GM19397 (cell line): Measurements from ENCODE around the gene CRB3.
"Not testable (repeated sequence)": the region's sequence is repeated elsewhere in the genome, so short reads cannot be mapped to it uniquely, and the experiment has no call there.

Experiments used
- ATAC-seq: cut with Tn5 transposase; IDR thresholded peaks from one replicate; pipeline ENCODE4 v1.9.1; 2021; ENCODE audit warnings: mild to moderate bottlenecking, moderate library complexity; ENCODE audit not compliant: unreplicated experiment

Gene CRB3

DNA sequence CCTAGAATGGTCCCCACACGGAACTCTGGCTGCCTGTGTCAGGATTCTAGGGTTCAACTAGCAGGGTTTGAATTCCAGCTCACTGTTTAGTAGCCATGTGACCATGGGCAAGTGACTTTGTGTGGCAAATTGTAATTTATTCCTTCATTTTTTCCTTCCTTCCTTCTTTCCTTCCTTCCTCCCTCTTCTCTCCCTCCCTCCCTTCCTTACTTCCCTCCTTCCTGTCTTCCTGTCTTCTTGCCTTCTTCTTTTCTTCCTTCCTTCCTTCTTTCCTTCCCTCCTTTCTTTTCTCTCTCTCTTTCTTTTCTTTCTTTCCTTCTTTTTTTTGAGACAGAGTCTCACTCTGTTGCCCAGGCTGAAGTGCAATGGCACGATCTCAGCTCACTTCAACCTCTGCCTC, 26.1 kb downstream of the CRB3 start:
- no peak for ATAC-seq

DNA sequence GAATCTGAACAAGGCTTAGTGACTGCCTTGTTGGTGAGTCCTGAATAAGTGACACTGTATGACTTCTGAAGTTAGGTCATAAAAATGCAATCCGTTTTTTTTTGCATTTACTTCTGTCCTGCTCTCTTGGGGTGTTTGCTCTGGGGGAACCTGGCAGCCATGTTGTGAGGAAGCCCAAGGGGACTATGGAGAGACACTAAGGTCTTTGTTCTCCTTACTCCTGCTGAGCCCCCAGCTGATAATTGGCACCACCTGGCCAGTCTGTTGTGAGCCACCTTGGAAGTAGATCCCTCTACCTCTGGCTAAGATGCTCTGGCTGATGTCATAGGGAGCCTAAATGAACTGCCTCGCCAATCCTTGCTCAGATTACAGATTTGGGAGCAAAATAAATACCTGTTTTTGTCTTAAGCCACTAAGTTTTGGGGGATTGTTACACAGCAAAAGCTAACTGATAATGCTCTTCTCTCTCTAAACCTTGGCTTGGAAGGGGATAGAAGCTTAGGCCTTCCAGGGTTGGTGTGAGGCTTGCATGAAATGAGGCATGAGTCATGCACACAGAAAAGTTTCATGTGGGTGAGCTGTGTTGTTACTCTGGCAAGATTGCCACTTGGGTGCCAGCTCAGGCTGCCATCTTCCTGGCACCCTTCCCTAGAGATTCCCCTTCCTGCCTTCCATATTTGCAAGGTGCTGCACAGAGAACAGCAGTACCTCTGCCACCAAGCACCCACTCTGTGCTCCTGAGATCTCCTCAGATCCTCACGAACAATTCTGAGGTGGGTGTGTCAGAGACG, 27.9 kb downstream of the CRB3 start:
- no peak for ATAC-seq

DNA sequence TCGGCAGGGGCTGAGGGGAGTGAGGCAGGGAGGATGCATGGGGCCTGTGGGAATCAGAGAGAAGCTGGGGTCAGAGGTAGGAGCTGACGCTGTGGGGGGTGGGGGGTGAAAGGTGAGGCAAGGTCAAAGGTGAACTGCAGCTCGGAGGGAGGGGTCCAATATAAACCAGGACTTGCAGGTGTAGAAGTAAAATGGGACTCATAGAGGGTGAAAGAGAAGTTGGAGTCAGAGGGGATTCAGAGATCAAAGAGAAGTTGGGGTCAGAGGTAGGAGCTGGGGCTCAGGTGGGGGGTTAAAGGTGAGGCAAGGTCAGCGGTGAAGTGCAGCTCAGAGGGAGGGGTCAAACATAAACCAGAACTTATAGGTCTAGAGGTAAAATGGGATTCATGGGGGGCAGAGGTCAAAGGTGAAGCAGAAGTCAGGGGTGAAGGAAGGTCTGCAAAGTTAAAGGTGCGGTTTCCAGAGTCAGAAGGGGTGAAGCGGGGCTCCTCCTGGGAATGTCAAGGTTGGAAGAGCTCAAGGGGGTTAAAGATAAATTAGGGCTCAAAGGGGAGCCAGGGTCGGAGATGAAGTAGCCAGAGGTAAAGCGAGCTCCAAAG, 30.5 kb downstream of the CRB3 start:
- no peak for ATAC-seq

DNA sequence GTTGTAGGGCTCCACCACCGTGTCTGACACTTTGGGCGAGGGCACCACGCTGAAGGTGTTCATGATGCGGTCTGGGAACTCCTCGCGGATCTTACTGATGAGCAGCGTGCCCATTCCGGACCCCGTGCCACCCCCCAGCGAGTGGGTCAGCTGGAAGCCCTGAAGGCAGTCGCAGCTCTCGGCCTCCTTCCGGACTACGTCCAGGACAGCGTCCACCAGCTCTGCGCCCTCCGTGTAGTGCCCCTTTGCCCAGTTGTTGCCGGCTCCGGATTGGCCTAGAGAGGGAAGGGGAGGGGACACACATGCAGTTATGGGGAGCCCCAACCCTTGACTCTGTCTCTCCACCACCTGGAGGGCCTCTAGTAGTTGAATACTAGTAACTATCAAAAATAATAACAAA, 31.9 kb downstream of the CRB3 start:
- no peak for ATAC-seq

DNA sequence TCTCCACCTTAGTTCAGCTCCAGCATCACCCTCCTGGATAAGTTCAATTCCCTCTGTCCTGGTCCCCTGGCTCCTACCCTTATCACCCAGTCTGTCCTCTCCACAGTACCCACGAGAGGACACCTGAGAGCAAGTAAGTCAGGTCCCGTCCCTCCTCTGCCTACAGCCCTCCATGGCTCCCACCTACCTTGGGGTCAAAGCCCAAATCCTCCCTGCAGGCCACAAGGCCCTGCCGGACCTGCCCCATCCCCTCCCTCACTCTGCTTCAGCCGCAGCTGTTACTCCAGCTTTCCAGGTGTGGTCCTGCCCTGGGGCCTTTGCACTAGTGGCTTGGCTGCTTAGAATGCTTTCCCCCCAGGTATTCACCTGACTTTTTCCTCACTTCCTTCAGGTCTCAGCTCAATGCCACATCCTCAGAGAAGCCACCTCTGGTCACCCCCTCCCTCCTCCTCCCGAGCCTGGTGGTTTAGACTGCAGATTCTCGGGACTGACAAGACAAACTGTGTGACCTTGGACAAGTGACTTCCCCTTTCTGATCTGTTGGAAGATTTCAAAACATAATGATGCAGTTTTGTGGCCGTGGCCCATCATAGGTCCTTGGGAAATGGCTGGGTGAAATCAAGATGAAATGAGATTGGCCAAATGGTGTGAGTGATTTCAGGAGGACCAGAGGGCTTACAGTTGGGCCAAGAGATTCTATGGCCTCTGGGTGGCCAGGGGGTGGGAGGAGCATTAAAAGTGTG, 34.4 kb downstream of the CRB3 start:
- no peak for ATAC-seq

DNA sequence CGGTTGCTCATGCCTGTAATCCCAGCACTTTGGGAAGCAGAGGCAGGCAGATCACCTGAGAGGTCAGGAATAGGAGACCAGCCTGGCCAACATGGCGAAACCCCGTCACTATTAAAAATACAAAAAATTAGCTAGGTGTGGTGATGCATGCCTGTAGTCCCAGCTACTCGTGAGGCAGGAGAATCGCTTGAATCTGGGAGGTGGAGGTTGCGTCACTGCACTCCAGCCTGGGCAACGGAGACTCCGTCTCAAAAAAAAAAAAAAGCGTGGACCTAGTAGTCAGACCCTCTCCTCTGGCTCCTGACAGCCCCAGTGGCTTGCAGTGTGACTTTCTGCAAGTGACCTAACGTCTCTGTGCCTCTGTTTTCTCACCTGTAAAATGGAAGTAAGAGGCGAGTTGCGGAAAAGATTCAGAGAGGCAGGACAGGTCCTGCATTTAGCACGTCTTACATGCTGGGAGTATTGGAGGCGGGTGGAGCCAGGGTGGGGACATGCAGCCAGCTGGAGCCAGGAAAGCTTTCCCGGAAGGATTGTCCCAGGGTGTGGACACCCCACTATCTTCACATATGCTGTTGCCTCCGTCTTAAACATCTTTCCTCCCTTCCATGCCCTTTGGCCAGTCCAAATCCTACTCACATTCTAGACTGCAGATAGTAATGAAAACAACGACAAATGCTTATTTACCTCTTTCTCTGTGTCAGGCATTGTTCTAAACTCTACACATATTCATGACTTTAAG, 35.1 kb downstream of the CRB3 start:
- ATAC-seq, result no peak

DNA sequence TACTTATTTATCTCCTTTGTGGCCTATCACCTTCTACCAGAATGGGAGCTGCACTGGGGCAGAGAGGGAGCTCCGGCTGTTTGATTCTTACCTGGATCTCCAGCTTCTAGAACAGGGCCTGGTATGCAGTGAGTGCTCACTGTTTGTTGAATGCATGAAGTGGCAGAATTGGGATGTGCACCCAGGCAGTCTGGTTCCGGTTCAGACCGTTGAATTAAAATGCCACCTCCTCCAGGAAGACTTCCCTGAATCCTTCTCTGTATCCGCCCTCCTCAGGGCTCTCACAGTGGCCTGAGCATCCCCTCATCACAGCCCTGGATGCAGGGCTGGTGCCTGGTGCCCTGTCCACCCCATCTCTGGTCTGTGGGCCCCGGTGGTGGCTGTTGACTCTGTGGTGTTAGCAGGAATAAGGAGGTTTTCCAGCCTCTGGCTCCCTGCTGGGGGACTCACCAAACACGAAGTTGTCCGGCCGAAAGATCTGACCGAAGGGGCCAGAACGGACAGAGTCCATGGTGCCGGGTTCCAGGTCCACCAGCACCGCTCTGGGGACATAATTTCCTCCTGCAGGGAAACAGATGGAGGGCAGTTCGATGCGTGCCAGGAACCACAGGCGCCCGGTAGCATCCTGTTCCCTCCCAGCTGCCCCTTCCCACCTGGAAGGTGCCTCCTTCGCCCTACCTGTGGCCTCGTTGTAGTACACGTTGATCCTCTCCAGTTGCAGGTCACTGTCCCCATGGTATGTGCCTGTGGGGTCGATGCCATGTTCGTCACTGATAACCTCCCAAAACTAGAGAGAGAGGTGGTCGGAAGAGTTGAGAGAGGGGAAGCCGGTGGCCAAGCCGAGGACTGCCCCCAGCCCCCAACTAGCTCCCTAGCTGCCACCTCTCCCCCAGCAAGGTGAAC, 37.0 kb downstream of the CRB3 start:
- no peak for ATAC-seq

DNA sequence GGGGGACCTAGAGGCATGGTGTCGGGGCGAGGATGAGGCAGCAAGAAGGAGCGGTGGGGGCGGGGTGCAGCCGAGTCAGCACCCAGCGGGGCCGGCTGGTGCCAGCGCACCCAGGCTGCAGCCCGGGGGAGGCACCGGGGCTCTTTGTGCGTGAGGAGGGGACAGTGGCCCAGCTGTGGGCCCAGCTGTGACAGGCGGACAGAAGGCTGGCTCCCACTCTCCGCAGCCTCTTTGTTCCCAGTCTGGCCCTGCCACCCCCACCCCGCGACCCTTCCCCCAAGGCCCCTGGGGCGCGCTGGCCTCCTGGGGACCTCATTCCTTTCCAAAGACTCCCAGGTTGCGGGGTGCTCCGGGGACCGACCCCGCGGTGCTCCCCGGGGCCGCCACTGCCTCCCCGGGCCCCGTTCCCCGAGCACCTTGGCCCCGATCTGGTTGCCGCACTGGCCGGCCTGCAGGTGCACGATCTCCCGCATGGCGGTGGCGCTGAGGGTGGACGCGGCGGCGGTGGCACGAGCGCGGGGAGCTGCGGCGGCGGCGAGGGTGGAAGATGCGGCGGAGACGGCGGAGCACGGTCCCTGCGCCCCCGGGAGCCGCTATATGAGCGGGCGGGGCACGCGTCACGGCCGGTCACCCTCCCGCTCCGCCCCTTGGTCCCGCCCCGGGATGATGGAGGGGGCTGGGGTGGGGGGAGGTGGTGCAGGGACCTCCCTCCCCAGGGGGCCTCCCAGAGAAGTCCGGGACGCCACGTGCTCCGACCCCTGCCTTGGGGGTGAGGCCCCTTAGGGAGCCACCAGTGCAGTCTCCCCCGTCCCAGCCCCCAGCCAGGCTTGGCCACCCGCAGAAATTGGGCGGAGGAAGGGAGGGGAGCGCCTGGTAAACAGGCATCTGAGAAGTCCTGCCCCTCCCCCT, 37.9 kb downstream of the CRB3 start, which contains the start of gene TUBB4A:
Gene TUBB4A, minus strand, starts transcription at position 570 of the 909 bp plus-strand sequence. Its CDS starts 97 bp downstream, at position 473.
- no peak for ATAC-seq

DNA sequence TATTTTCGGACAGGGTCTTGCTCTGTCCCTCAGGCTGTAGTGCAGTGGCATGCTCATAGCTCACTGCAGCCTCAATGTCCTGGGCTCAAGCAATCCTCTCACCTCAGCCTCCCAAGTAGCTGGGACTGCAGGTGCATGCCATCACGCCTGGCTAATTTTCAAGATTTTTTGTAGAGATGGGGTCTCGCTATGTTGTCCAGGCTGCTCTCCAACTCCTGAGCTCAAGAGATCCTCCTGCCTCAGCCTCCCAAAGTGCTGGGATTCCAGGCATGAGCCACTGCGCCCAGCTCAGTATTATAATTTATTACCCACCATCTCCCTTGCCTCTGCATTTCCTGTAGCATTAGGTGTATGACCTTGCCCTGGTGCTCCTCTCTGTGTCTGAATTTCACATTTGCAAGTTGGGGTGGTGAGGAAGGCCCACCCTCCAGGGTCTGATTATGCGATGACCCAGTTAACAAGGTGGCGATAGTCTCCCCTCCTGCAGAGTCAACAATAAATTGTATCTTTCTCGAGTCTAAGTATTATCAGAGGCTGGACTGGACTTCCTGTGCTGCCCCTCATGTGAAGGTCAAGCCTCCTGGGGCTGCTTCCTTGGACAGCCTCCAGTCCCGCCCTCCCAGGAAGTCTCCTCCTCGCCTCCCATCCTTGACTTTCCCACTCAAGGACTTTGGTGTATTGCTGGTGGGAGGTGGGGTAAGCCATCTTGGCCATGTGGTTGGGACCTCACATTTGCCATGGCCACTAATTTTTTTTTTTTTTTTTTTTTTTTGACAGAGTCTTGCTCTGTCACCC, 39.5 kb downstream of the CRB3 start:
- no peak for ATAC-seq

DNA sequence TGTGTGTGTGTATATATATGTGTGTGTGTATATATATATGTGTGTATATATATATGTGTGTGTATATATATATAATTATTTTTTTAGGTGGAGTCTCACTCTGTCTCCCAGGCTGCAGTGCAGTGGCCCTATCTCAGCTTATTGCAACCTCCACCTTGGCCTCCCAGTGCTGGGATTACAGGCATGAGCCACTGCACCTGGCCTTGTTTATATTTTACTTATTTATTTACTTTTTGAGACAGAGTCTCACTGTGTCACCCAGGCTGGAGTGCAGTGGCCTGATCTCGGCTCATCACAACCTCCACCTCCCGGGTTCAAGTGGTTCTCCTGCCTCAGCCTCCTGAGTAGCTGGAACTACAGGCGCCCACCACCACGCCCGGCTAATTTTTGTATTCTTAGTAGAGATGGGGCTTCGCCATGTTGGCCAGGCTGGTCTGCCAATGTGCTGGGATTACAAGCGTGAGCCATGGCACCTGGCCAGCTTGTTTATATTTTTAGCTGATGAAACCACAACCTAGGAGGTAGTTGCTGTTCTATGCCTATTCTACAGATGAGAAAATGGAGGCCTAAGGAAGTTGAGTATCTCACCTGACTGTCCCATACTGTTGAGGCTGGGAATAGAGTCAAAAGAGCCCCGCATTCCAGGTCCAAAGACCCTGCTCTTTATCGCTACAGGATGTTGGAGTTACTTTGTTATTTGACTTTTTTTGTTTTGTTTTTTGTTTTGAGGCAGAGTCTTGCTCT, 44.1 kb downstream of the CRB3 start:
- not testable (repeated sequence) for ATAC-seq

DNA sequence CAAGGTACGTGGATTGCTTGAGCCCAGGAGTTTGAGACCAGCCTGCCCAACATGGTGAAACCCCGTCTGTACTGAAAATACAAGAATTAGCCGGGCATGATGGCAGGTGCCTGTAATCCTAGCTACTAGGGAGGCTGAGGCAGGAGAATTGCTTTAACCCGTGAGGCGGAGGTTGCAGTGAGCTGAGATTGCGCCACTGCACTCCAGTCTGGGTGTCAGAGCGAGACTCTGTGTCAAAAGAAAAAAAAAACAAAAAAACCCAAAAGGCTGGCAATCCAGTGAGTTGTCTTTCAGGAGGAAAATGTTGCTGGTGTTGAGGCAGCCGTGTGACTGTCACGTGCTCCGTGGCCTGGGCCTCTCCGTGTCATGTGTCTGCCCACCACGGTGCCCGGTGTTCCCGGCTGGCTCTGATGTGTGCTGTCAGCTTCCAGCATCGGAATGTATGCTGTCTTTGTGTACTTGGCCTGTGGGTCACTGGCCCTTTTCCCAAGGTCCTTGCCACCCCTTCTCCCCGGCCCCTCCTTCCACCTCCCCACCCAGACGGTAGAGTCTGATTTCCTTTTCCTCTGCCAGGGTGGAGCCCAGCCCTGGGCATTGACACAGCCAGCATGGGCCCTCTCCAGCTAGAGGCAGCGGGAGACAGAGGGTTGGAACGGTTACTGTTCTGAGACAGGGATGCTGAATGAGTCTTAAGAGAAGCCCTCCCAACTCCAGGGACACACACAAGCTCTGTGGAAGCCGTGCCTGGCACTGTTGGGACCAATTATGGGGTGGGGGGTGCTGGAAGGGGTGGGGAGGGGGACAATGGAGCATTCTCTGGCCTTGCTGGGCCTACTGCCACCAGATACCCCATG, 45.3 kb downstream of the CRB3 start:
- no peak for ATAC-seq

DNA sequence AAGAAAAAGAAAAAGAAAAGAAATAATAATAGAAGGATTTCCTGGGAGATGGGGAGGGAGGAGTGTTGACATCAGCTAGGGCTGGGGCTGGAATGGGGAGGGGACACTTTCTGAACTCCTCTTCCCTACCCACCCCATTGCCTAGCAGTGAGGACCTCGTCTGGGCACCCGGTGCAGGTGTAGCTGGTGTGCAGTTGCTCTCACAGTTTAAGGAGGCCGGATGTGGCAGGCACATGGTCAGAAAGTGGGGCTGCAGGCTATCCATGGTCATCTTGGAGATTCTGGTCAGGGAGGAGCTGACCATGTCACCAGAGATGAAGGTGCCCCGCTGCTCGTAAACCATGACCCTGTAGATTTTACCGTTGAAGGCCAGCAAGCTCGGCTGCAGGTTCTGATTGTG, 46.5 kb downstream of the CRB3 start:
- ATAC-seq, result no peak

DNA sequence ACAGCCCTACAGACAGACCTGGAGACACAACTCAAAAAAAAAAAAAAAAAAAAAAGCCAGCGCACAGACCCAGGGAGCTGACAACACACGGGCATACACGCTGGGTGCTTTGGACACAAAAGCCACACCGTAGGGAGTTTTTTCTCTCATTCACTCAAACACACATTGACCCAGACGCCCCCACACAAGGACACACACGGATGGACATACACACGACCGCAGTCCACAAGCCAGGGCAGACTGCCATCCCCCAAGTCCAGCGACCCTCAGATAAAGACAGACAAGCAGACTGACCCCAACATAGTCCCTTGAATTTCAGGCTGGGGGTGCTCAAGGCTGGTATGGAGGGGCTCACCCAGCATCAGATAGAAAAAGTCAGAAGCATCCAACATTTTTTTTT, 50.0 kb downstream of the CRB3 start:
- no peak for ATAC-seq

DNA sequence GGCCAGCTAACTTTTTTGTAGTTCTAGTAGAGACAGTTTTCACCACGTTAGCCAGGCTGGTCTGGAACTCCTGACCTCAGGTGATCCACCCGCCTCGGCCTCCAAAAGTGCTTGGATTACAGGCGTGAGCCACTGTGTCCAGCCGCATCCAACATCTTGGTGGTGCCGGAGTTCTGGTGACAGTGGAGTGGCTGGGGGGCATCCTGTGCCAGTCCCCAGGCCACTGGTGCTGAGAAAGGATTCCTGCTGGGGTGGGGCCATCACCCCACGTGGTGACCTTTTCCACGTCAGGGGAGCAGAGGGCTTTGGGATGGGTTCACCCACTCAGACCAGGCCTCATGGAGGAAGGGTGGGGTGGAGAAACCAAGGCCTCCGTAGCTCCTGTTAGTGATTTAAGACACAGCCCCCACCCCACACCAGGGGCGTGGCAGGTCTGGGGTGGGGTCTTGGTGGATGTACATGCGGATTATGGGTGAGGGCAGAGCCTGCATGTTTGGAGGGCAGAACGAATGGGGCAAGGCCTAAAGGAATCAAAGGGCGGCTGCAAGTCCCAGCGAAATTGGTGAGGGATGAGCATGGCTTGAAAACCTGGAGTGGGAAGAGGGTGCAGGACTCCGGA, 51.0 kb downstream of the CRB3 start:
- no peak for ATAC-seq

DNA sequence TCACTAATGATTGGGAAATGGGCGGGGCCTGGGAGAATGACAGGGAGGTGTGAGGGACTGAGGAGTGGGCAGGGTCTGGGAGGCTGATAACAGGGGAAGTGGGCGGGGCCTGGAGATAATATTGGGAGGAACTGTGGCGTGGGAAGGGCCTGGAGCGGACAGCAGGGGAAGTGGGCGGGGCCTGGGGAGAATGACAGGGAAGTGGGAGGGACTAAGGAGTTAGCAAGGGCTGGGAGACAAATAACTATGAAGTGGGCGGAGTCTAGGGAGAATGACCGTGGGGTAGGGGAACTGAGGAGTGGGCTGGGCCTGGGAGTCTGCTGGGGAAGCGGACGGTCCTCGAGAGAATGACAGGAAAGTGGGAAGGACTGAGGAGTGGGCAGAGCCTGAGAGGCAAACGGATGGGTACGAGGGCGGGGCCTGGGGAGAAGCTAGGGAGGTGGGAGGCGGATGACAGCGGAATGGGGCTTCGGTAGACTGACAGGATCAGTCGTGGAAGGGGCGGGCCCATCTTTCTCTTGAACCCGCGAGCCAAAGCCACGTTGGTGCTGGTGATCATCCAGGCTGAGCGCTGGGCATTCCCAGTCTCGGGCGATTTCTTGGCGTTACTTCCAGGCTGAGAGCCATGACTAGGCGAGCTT, 52.1 kb downstream of the CRB3 start:
- ATAC-seq, result peak; percentile 37
